Measurements from ENCODE around the gene GRIN3A. TPM values are rescaled to one million over a fixed set of nuclear protein-coding genes. Genes with fewer than 3 reads are reported as not detected.

Gene GRIN3A
- total and polyA plus RNA-seq, 9 of the 15 experiments (the other 6 are each of a cell fraction or from before 2014, with no cell fraction given), result 0.01 to 0.03 TPM; not detected in 7

DNA sequence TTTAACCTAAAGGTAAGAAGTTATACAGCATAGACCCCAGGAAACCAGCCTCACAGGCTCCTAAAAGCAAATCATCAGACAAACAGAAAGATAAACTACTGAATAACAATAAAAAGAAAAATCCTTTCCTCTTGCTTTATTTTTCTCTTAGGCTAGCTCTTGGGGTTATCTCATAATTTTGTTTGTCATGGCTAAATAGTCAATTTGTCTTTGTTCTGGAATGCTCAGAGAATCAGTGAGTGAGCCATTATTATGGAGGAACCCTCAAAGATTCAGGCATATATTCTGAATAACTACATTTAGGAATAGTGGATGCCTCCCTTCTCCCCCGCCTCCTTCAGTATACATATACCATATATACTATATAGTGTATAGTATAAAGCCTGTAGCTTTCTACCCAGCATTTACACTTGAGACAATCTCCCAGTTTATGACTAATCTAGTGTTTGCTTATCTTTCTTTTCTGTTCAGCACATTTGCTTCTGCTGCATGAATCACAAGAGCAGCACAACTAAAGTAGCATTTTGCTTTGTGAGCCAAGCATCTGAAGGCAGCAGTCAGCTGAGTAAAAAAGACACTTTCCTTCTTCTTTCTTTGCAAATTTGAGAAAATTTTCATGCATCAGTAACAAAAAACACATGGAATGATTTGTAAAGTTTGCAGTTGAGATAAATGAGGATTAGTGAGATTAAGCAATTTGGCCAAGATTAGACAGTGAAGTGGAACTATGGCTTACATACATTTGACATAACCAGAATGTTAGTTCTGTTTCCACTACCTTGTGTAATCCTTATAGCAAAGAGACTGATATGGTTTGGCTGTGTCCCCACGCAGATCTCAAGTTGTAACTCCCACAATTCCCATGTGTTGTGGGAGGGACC lies 98.4 kb downstream of the GRIN3A start:
- ATAC-seq (no peak), FAIRE-seq (no peak), DNase-seq (ENCODE audit: extremely low read depth in 1 of 4, low spot score in 3 of 4) (no peak)
- BruUV-seq (replicated peaks), result no TSS peak
- in situ Hi-C loops (cut with MboI) (no loop called here), intact Hi-C loops (cut with micrococcal nuclease) (no loop called here)
- Histone ChIP-seq H4K20me1 (replicated peaks; ENCODE audit: control insufficient read depth, insufficient read depth, low read length) (no peaks in the 10 kb centered on the region), H3K27me3 (ENCODE audit: control insufficient read depth in 2 of 2, insufficient read depth in 2 of 2, low read length in 2 of 2) (no peaks in the 10 kb centered on the region), H2AFZ (ENCODE audit: low read depth, low read length) (no peak overlapping the region), H3K36me3 (ENCODE audit: control insufficient read depth, insufficient read depth, low read length) (no peaks in the 10 kb centered on the region), H3K4me3 (no peak overlapping the region), H3K4me2 (ENCODE audit: insufficient read depth, low read length) (no peak overlapping the region), H3K9me1 (ENCODE audit: control insufficient read depth, insufficient read depth, low read length) (no peaks in the 10 kb centered on the region), H3K9ac (ENCODE audit: insufficient read depth in 1 of 2, low read depth in 2 of 2, low read length in 2 of 2) (no peak overlapping the region), H3K4me1 (replicated peaks in 1 of 2; ENCODE audit: control insufficient read depth in 2 of 2, insufficient read depth in 2 of 2, low read length in 2 of 2) (no peaks in the 10 kb centered on the region), H3K9me3 (replicated peaks; ENCODE audit: control insufficient read depth, insufficient read depth, low read depth, low read length) (no peaks in the 10 kb centered on the region), H3K27ac (ENCODE audit: extremely low read depth, low read depth, low read length) (no peak overlapping the region), H3K79me2 (ENCODE audit: control insufficient read depth, insufficient read depth, low read length) (no peaks in the 10 kb centered on the region)
- CTCF ChIA-PET (ENCODE audit: low intra/inter-chr PET ratio), result no interaction called here
- POLR2A ChIA-PET, result no interaction called here
- 3% methylated on average over 2 of the region's 2 CpGs for WGBS (ENCODE audit: insufficient coverage, low coverage, missing lambda C conversion rate)
- TF ChIP-seq, protein P1, sequence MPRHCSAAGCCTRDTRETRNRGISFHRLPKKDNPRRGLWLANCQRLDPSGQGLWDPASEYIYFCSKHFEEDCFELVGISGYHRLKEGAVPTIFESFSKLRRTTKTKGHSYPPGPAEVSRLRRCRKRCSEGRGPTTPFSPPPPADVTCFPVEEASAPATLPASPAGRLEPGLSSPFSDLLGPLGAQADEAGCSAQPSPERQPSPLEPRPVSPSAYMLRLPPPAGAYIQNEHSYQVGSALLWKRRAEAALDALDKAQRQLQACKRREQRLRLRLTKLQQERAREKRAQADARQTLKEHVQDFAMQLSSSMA (CRISPR knock-in tag; IDR thresholded peaks at IDR 0.05), result no peak
- TF ChIP-seq KDM2B (CRISPR knock-in tag; IDR thresholded peaks at IDR 0.05) (no peak), ASH1L (IDR thresholded peaks at IDR 0.05; ENCODE audit: borderline replicate concordance, low read depth, partially characterized antibody) (no peak), SMAD2 (IDR thresholded peaks at IDR 0.05; ENCODE audit: low read depth, low read length) (no peak), EP300 (IDR thresholded peaks at IDR 0.05; ENCODE audit: low read length) (no peak), IRF2 (CRISPR knock-in tag; IDR thresholded peaks at IDR 0.05) (no peak), SREBF1 (IDR thresholded peaks at IDR 0.05; ENCODE audit: borderline replicate concordance, low read depth, low read length) (no peak)
- TF ChIP-seq, protein P2, sequence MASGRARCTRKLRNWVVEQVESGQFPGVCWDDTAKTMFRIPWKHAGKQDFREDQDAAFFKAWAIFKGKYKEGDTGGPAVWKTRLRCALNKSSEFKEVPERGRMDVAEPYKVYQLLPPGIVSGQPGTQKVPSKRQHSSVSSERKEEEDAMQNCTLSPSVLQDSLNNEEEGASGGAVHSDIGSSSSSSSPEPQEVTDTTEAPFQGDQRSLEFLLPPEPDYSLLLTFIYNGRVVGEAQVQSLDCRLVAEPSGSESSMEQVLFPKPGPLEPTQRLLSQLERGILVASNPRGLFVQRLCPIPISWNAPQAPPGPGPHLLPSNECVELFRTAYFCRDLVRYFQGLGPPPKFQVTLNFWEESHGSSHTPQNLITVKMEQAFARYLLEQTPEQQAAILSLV (tag; IDR thresholded peaks at IDR 0.05), result no peak
